ENCODE data around the gene SCIMP. TPM values are rescaled to one million over a fixed set of nuclear protein-coding genes. Genes with fewer than 3 reads are reported as not detected.

The SCIMP gene
- total and polyA plus RNA-seq, 9 of the 15 experiments (the other 6 are each of a cell fraction or from before 2014, with no cell fraction given): 0.01 to 0.11 (median 0.04) TPM; not detected in 6

- Histone ChIP-seq H3K9ac (ENCODE audit: insufficient read depth in 1 of 2, low read depth in 2 of 2, low read length in 2 of 2) (no peak overlapping the region), H3K27me3 (ENCODE audit: control insufficient read depth in 2 of 2, insufficient read depth in 2 of 2, low read length in 2 of 2) (peaks cover 0 to 6% of the 10 kb centered on the region in 2 experiments; a peak in 2 of 5 replicates), H3K9me1 (ENCODE audit: control insufficient read depth, insufficient read depth, low read length) (no peaks in the 10 kb centered on the region), H3K4me1 (replicated peaks in 1 of 2; ENCODE audit: control insufficient read depth in 2 of 2, insufficient read depth in 2 of 2, low read length in 2 of 2) (no peaks in the 10 kb centered on the region), H3K36me3 (ENCODE audit: control insufficient read depth, insufficient read depth, low read length) (no peaks in the 10 kb centered on the region), H3K27ac (ENCODE audit: extremely low read depth, low read depth, low read length) (no peak overlapping the region), H4K20me1 (replicated peaks; ENCODE audit: control insufficient read depth, insufficient read depth, low read length) (no peaks in the 10 kb centered on the region), H2AFZ (ENCODE audit: low read depth, low read length) (no peak overlapping the region), H3K4me3 (no peak overlapping the region), H3K4me2 (ENCODE audit: insufficient read depth, low read length) (no peak overlapping the region), H3K79me2 (ENCODE audit: control insufficient read depth, insufficient read depth, low read length) (no peaks in the 10 kb centered on the region), H3K9me3 (replicated peaks; ENCODE audit: control insufficient read depth, insufficient read depth, low read depth, low read length) (no peaks in the 10 kb centered on the region)
- ChIA-PET POLR2A (no interaction called here), CTCF (ENCODE audit: low intra/inter-chr PET ratio) (no interaction called here)
- ATAC-seq: no peak
- no peak for FAIRE-seq
- WGBS (ENCODE audit: insufficient coverage, low coverage, missing lambda C conversion rate): 8% methylated on average over 1 of the region's 1 CpG
- intact Hi-C loops (cut with micrococcal nuclease) (no loop called here), in situ Hi-C loops (cut with MboI) (no loop called here)
- TF ChIP-seq POLR2AphosphoS2 (IDR thresholded peaks at IDR 0.05; ENCODE audit: low read length): no peak
- TF ChIP-seq ZNF695 (CRISPR knock-in tag; IDR thresholded peaks at IDR 0.05): no peak
- TF ChIP-seq CHD4 (IDR thresholded peaks at IDR 0.05; ENCODE audit: insufficient read depth, insufficient replicate concordance, low read depth, low read length, poor library complexity, severe bottlenecking): no peak
- TF ChIP-seq ZNF121 (CRISPR knock-in tag; conservative IDR thresholded peaks at IDR 0.05): no peak
- no peak for TF ChIP-seq HLTF (IDR thresholded peaks at IDR 0.05)
- TF ChIP-seq PHF20 (IDR thresholded peaks at IDR 0.05; ENCODE audit: partially characterized antibody): no peak
- no TSS peak for BruUV-seq (replicated peaks)
- no peak for DNase-seq (ENCODE audit: extremely low read depth in 1 of 4, low spot score in 3 of 4)
Measured at GRCh38 chr17:5260542-5260941, 25.9 kb upstream of the SCIMP start.

GRCh38 chr17:5257124-5257523, 22.5 kb upstream of the SCIMP start:
- BruUV-seq (replicated peaks): no TSS peak
- no peak for FAIRE-seq

More at GRCh38 chr17:5257124-5257523, 22.5 kb upstream of the SCIMP start:
- intact Hi-C loops (cut with micrococcal nuclease): no loop called here
- no peaks in the 10 kb centered on the region for H3K9me1 ChIP-seq (ENCODE audit: control insufficient read depth, insufficient read depth, low read length)
- no peak overlapping the region for H3K4me3 ChIP-seq
- CTCF ChIA-PET (ENCODE audit: low intra/inter-chr PET ratio): no interaction called here
- H3K27me3 ChIP-seq (ENCODE audit: control insufficient read depth in 2 of 2, insufficient read depth in 2 of 2, low read length in 2 of 2): peaks cover 0 to 11% of the 10 kb centered on the region in 2 experiments; a peak in 2 of 5 replicates
- in situ Hi-C loops (cut with MboI): no loop called here
- no peaks in the 10 kb centered on the region for H3K9me3 ChIP-seq (replicated peaks; ENCODE audit: control insufficient read depth, insufficient read depth, low read depth, low read length)
- H4K20me1 ChIP-seq (replicated peaks; ENCODE audit: control insufficient read depth, insufficient read depth, low read length): no peaks in the 10 kb centered on the region
- no peak overlapping the region for H3K27ac ChIP-seq (ENCODE audit: extremely low read depth, low read depth, low read length)
- POLR2A ChIA-PET: no interaction called here
- ATAC-seq: no peak
- H3K4me2 ChIP-seq (ENCODE audit: insufficient read depth, low read length): no peak overlapping the region
- H3K79me2 ChIP-seq (ENCODE audit: control insufficient read depth, insufficient read depth, low read length): no peaks in the 10 kb centered on the region
- H3K9ac ChIP-seq (ENCODE audit: insufficient read depth in 1 of 2, low read depth in 2 of 2, low read length in 2 of 2): no peak overlapping the region
- TF ChIP-seq MYNN (IDR thresholded peaks at IDR 0.05): peak; percentile 71; the same call in 1 of the 2 replicates
- TF ChIP-seq MYNN (CRISPR knock-in tag; IDR thresholded peaks at IDR 0.05): peak; percentile 54; the same call in 1 of the 2 replicates
- TF ChIP-seq NFIC (IDR thresholded peaks at IDR 0.05): no peak
- no peaks in the 10 kb centered on the region for H3K36me3 ChIP-seq (ENCODE audit: control insufficient read depth, insufficient read depth, low read length)
- 17% methylated on average over 4 of the region's 5 CpGs for WGBS (ENCODE audit: insufficient coverage, low coverage, missing lambda C conversion rate)
- no peaks in the 10 kb centered on the region; a peak in 1 of 5 replicates for H3K4me1 ChIP-seq (replicated peaks in 1 of 2; ENCODE audit: control insufficient read depth in 2 of 2, insufficient read depth in 2 of 2, low read length in 2 of 2)
- no peak for DNase-seq (ENCODE audit: extremely low read depth in 1 of 4, low spot score in 3 of 4)
- H2AFZ ChIP-seq (ENCODE audit: low read depth, low read length): no peak overlapping the region
